ENCODE data around the gene GRAP2.

Gene GRAP2

GRCh38 chr22:40018051-40018450 is 117.2 kb downstream of the GRAP2 start:
- no peak for DNase-seq (ENCODE audit: low read depth)

GRCh38 chr22:40019100-40019499 is 118.2 kb downstream of the GRAP2 start:
- DNase-seq (ENCODE audit: low read depth) = no peak

GRCh38 chr22:40020956-40021355 is 120.1 kb downstream of the GRAP2 start:
- DNase-seq (ENCODE audit: low read depth) = no peak

- DNase-seq (ENCODE audit: low read depth) = no peak
These were observed 120.6 kb downstream of the GRAP2 start for GRCh38 chr22:40021401-40022000.

- no peak for DNase-seq (ENCODE audit: low read depth)
These were observed 121.8 kb downstream of the GRAP2 start for GRCh38 chr22:40022536-40023240.

All from activated T-cell treated with anti-CD3 and anti-CD28 coated beads for 1 hour (primary cell).